Heart left ventricle (tissue), 16 donors: ENCODE results near the gene GATA3. TPM values are rescaled to one million over a fixed set of nuclear protein-coding genes. Genes with fewer than 3 reads are reported as not detected.

Experiments
- ATAC-seq, 4 donors: fragments of 200-7000 bp; cut with Tn5 transposase; one replicate each; pipeline ENCODE4 v1.9.1; 2020 to 2022; ENCODE audit warnings: moderate library complexity in 4 of 4, mild to moderate bottlenecking in 3 of 4, moderate number of reproducible peaks in 1 of 4
- DNase-seq, 5 donors: peaks; one replicate each; pipeline ENCODE4 v3.0.0-alpha.2; 2020
- H3K27ac ChIP-seq, 12 donors: fragments of 200-600 bp; sonication (generic) in 4 of 12; one replicate each; pipeline versions ENCODE4 v1.5.0 to v1.8.0; 2016 to 2022; ENCODE audit warnings: mild to moderate bottlenecking in 2 of 12
- H3K27me3 ChIP-seq, 9 donors: fragments of 200-600 bp; sonication (generic) in 2 of 9; one replicate each; pipeline versions ENCODE4 v1.5.1 to v1.8.0; 2016 to 2022; ENCODE audit warnings: mild to moderate bottlenecking in 3 of 9
- H3K36me3 ChIP-seq, 9 donors: fragments of 200-600 bp; sonication (generic) in 2 of 9; one replicate each; pipeline versions ENCODE4 v1.5.0 to v1.8.0; 2018 to 2022; ENCODE audit warnings: mild to moderate bottlenecking in 2 of 9
- H3K4me1 ChIP-seq, 12 donors: fragments of 200-600 bp; sonication (generic) in 4 of 12; one replicate each; pipeline versions ENCODE4 v1.5.0 to v1.8.0; 2016 to 2022; ENCODE audit warnings: mild to moderate bottlenecking in 3 of 12
- H3K4me3 ChIP-seq, 12 donors: fragments of 200-600 bp; sonication (generic) in 4 of 12; one replicate each; pipeline versions ENCODE4 v1.5.0 to v1.8.0; 2017 to 2022; ENCODE audit warnings: mild to moderate bottlenecking in 9 of 12, moderate library complexity in 4 of 12
- H3K9me3 ChIP-seq, 12 donors: fragments of 200-600 bp; sonication (generic) in 4 of 12; one replicate each; pipeline versions ENCODE4 v1.5.0 to v1.8.0; 2016 to 2022; ENCODE audit warnings: mild to moderate bottlenecking in 1 of 12
- POLR2A ChIP-seq, 2 donors: fragments of 450-650 bp; IDR thresholded peaks; one replicate each; pipeline ENCODE4 v1.6.1; 2017; ENCODE audit warnings: antibody characterized with exemption in 2 of 2, mild to moderate bottlenecking in 2 of 2, moderate library complexity in 2 of 2
- WGBS, 4 donors: extraction: QIAGEN DNeasy Blood & Tissue Kit in 2 of 4; methylation state at CpG; one replicate each; pipeline versions ENCODE4 v1.1.5 to v1.1.7; 2013 to 2018; 5-methylcytosine and 5-hydroxymethylcytosine counted together
- intact Hi-C, 10 donors: fragments of 100-400 bp; cut with DNase I; formaldehyde crosslinking; loops; one replicate each; pipeline versions ENCODE4 v1.11.1 to v1.14.2; 2022
- polyA plus RNA-seq, 2 donors: library from polyadenylated mRNA; stranded (reverse); fragments of 200-250 nt; gene quantifications; one replicate each; pipeline ENCODE4 v1.2.3, GENCODE V29; 2013
- total RNA-seq, 9 donors: library from RNA; depleted of rRNA in 2 of 9; stranded (reverse); fragments of >200 nt in 2 of 9; fragmentation: NEBNext Ultra II Directional in 3 of 9; extraction: Animal tissue kit (Norgen Biotek cat#: 25700) in 3 of 9; gene quantifications; one replicate each; pipeline versions ENCODE4 v1.1.0 to v1.2.4, GENCODE V29; 2016 to 2023
- TF ChIP-seq, protein P1 (sequence below), 12 donors: fragments of 200-600 bp; sonication (generic) in 4 of 12; IDR thresholded peaks; one replicate each; pipeline versions ENCODE4 v1.5.0 to v1.8.0; 2018 to 2022; ENCODE audit warnings: antibody characterized with exemption in 12 of 12, mild to moderate bottlenecking in 5 of 12
- donor health status: ischemic (EF 13 %, LVEDD 7.1; RV severe dilation, severe dysfunction).
- donor health status: healthy with polysubstance abuse.
- donor health status: DM: no; HTN: yes; CAD: no.
- donor health status: DM: no; HTN: no; CAD: no.
- donor health status: ischemic (EF 25% LVEDD 6.9; RV normal size, moderate dysfunction).
- donor health status: ischemic (EF 25% LVEDD 5.7; RV mildly dilated, moderate dysfunction).
- donor health status: healthy.
- donor health status: DM: yes; HTN: yes; CAD: no.
- donor health status: ischemic (EF 35%, LVEDD 5.7; RV mildly dilated, moderate dysfunction).
- donor health status: nonischemic (EF 11% LVEDD 7.7; RV severe dilation, severe dysfunction).
- donor health status: DM: yes; HTN: yes; CAD: no.
- donor health status: PGD.
- donor health status: ischemic (EF 29% LVEDD 5.4; RV normal size, mild dysfunction).
- donor health status: nonischemic (EF 23%, LVEDD 6.1; RV moderate dilation, normal function).

Gene GATA3
- total and polyA plus RNA-seq, 11 donors: 0.71 to 3.4 (median 1.4) TPM

DNA sequence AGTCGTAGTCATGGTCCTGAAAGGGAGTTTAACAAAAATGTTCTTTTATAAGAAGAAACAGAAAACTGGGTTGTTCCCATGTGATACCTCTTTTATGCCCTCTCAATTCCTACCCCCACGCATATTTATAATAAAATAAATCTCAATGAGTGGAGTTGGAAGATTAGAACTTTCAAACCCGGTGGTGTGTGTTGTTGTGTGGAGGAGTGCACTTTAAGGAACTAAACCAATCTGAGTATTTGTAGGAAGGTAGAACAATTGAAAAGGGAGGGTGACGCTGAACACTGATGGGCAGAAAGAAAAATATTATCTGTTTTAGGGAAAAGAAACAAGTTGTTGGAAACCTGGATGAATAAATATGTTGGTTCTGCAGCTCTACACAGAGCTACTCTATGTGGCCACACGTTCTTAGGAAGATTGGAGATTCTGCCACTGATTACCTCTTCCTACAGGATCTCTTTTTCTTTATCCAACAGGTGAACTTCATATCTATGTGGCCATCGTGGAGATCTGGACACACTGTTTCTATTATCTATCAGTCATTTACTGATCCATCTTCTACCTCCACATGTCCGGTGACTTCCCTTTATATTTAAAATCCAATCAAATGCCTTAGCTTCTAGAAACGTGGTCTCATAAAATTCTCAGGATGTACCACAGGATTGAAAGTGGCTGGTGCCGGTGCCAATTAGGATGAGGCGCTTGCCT lies 13.1 kb upstream of the GATA3 start:
- Histone ChIP-seq H3K4me1 (peaks cover 0 to 50% (median 18%) of the 10 kb centered on the region in 12 donors), H3K27me3 (peaks cover 82 to 100% (median 100%) of the 10 kb centered on the region in 9 donors), H3K9me3 (no peaks in the 10 kb centered on the region), H3K36me3 (no peaks in the 10 kb centered on the region), H3K4me3 (no peak overlapping the region), H3K27ac (no peak overlapping the region)
- DNase-seq (no peak), ATAC-seq (no peak)
- intact Hi-C loops: no loop called here
- TF ChIP-seq, protein P1, sequence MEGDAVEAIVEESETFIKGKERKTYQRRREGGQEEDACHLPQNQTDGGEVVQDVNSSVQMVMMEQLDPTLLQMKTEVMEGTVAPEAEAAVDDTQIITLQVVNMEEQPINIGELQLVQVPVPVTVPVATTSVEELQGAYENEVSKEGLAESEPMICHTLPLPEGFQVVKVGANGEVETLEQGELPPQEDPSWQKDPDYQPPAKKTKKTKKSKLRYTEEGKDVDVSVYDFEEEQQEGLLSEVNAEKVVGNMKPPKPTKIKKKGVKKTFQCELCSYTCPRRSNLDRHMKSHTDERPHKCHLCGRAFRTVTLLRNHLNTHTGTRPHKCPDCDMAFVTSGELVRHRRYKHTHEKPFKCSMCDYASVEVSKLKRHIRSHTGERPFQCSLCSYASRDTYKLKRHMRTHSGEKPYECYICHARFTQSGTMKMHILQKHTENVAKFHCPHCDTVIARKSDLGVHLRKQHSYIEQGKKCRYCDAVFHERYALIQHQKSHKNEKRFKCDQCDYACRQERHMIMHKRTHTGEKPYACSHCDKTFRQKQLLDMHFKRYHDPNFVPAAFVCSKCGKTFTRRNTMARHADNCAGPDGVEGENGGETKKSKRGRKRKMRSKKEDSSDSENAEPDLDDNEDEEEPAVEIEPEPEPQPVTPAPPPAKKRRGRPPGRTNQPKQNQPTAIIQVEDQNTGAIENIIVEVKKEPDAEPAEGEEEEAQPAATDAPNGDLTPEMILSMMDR (IDR thresholded peaks at IDR 0.05): no peak
- TF ChIP-seq POLR2A (IDR thresholded peaks at IDR 0.05): no peak
- WGBS, 4 donors: 7 to 11% (median 8%) methylated on average over 10 of the region's 10 CpGs

DNA sequence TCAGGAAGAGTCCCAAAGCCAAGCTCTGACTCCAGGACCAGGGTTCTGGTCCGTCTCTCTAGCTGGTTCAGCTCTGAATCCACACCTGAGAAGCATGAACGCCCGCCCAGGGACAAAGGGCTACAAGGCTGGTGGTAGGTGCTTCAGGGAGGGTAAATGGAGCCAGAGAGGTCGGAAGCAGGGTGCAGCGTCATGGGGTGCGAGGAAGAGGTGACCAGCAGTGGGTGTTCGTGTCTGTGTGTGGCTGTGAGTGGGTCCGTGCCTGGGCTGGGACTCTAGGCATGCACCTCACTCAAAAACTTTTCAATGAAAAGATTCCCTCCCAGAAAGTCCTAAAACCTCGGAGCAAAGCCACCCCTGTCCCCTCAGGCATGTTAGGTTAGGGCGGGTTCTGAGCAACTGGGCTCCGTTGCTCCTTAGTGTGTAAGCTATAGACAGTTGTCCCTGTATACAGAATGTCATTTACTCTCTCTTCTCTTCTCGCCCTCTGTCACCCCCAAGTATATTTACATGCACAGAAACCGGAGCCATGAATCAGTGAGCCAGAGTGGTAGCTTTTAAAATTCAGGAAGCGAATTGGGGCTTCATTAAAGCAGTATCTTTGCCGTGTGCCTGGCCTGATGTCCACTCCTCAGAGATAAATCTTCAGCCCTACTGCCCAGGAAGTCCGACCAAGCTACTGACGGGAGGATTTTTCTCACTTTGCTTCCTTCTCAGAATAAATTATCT lies 12.3 kb upstream of the GATA3 start:
- no peaks in the 10 kb centered on the region for H3K9me3 ChIP-seq
- 6 to 9% (median 7%) methylated on average over 16 to 17 of the region's 17 CpGs for whole genome bisulfite sequencing, 4 donors
- no peaks in the 10 kb centered on the region for H3K36me3 ChIP-seq
- TF ChIP-seq, protein P1 (IDR thresholded peaks at IDR 0.05): no peak
- TF ChIP-seq POLR2A (IDR thresholded peaks at IDR 0.05): no peak
- intact Hi-C loops: no loop called here
- H3K27me3 ChIP-seq: peaks cover 81 to 100% (median 99%) of the 10 kb centered on the region in 9 donors
- H3K4me3 ChIP-seq: no peak overlapping the region
- no peak overlapping the region for H3K27ac ChIP-seq
- peaks cover 0 to 43% (median 16%) of the 10 kb centered on the region in 12 donors for H3K4me1 ChIP-seq
- DNase-seq (no peak), ATAC-seq (no peak)

DNA sequence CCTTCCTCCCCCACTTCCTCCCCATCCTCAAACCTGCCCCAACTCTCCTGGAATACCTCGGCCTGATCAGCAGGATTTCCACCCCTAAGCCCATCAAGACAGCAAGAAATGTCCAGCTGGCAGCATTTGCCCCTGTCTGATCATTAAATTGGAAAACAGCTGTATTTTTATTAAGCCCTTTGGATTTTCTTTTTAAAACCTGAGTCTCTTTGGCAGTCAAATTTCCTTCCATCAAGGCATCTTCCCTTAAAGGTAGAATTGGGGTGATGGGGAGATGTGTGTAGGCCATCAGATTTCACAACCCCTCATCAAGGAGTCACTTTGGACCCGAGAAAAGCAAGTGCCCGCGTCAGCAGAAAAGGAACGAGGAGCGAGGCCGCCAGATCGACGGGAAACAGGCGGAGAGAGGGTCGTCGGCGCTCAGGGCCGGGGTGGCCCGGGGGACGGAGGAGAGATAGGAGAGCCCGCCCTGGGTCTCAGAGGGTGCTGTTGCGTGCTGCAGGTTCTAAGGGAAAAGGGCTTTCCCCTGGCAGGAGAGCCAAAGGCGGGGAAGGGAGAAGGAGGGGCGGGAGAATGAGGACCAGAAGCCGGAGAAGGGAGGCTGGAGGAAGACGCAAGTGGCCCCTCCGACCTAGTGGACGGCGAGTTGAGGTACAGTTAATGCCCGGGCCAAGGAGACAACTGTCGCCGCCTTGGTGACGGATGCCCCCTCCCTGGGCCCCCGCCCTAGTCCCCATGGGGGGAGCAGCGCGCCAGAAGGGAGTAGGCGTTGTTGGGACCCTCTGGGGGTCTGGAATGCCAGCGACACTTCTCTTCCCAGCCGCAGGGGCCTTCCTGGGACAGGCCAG lies 11.5 kb upstream of the GATA3 start:
- peaks cover 0 to 38% (median 15%) of the 10 kb centered on the region in 12 donors for H3K4me1 ChIP-seq
- intact Hi-C loops: no loop called here
- no peaks in the 10 kb centered on the region for H3K9me3 ChIP-seq
- 3 to 5% (median 4%) methylated on average over 33 to 35 of the region's 35 CpGs for WGBS, 4 donors
- ATAC-seq (no peak), DNase-seq (no peak)
- no peak overlapping the region for H3K4me3 ChIP-seq
- H3K27ac ChIP-seq: no peak overlapping the region
- H3K36me3 ChIP-seq: no peaks in the 10 kb centered on the region
- H3K27me3 ChIP-seq: peaks cover 81 to 100% (median 99%) of the 10 kb centered on the region in 9 donors
- TF ChIP-seq, protein P1 (IDR thresholded peaks at IDR 0.05): no peak
- no peak for TF ChIP-seq POLR2A (IDR thresholded peaks at IDR 0.05)
